Measurements from ENCODE around the gene SEMA4B.
A peak's percentile ranks its signal among the peaks of the same experiment; 100 is the strongest.
"Not testable (repeated sequence)": the region's sequence is repeated elsewhere in the genome, so short reads cannot be mapped to it uniquely, and the experiment has no call there.

Gene SEMA4B

GRCh38 chr15:90262426-90262825, 61.3 kb downstream of the SEMA4B start:
- DNase-seq, result no peak

GRCh38 chr15:90264671-90265070, 63.5 kb downstream of the SEMA4B start:
- no peak for DNase-seq

GRCh38 chr15:90265271-90266060, 64.3 kb downstream of the SEMA4B start, which contains the start of gene NGRN:
Gene NGRN, plus strand, starts transcription at chr15:90265672. Its CDS starts 41 bp downstream, at chr15:90265713.
- peak; percentile 92 for DNase-seq

GRCh38 chr15:90266061-90266431, 64.9 kb downstream of the SEMA4B start:
- peak; percentile 46 for DNase-seq

- peak; percentile 19 for DNase-seq
Measured at GRCh38 chr15:90266485-90266884, 65.4 kb downstream of the SEMA4B start.

- DNase-seq, result no peak
Measured at GRCh38 chr15:90268415-90268814, 67.3 kb downstream of the SEMA4B start.

GRCh38 chr15:90270502-90271150, 69.5 kb downstream of the SEMA4B start:
- DNase-seq, result no peak

- no peak for DNase-seq
Measured at GRCh38 chr15:90271459-90272166, 70.5 kb downstream of the SEMA4B start.

GRCh38 chr15:90278467-90278866, 77.3 kb downstream of the SEMA4B start:
- DNase-seq, result not testable (repeated sequence)

All from activated naive CD4-positive, alpha-beta T cell treated with anti-CD3 and anti-CD28 coated beads, Interleukin-2, amount 50 U/mL, for 16 hours (primary cell).